Measurements from ENCODE around the gene PRAME.
"Not testable (repeated sequence)": the region's sequence is repeated elsewhere in the genome, so short reads cannot be mapped to it uniquely, and the experiment has no call there.

PRAME gene

GRCh38 chr22:22550789-22551434 lies 8.2 kb downstream of the PRAME start:
- no peak for DNase-seq (ENCODE audit: low read depth in 2 of 2)

GRCh38 chr22:22548910-22549309 lies 10.2 kb downstream of the PRAME start:
- no peak for DNase-seq (ENCODE audit: low read depth in 2 of 2)

GRCh38 chr22:22548317-22548716 lies 10.7 kb downstream of the PRAME start:
- DNase-seq (ENCODE audit: low read depth in 2 of 2): no peak

GRCh38 chr22:22547692-22548300 lies 11.3 kb downstream of the PRAME start:
- no peak for DNase-seq (ENCODE audit: low read depth in 2 of 2)

GRCh38 chr22:22547226-22547625 lies 11.8 kb downstream of the PRAME start:
- no peak for DNase-seq (ENCODE audit: low read depth in 2 of 2)

- DNase-seq (ENCODE audit: low read depth in 2 of 2): no peak
Measured at GRCh38 chr22:22546490-22546889, 12.6 kb downstream of the PRAME start.

GRCh38 chr22:22545084-22545483 lies 14.0 kb downstream of the PRAME start:
- no peak for DNase-seq (ENCODE audit: low read depth in 2 of 2)

GRCh38 chr22:22538226-22538989 lies 20.7 kb downstream of the PRAME start:
- DNase-seq (ENCODE audit: low read depth in 2 of 2): no peak

GRCh38 chr22:22536916-22537315 lies 22.1 kb downstream of the PRAME start:
- no peak for DNase-seq (ENCODE audit: low read depth in 2 of 2)

- no peak for DNase-seq (ENCODE audit: low read depth in 2 of 2)
Measured at GRCh38 chr22:22536515-22536914, 22.6 kb downstream of the PRAME start.

- no peak for DNase-seq (ENCODE audit: low read depth in 2 of 2)
Measured at GRCh38 chr22:22535662-22536061, 23.4 kb downstream of the PRAME start.

GRCh38 chr22:22534604-22535415 lies 24.3 kb downstream of the PRAME start:
- DNase-seq (ENCODE audit: low read depth in 2 of 2): no peak

GRCh38 chr22:22533863-22534262 lies 25.2 kb downstream of the PRAME start:
- no peak for DNase-seq (ENCODE audit: low read depth in 2 of 2)

GRCh38 chr22:22533417-22533816 lies 25.6 kb downstream of the PRAME start:
- DNase-seq (ENCODE audit: low read depth in 2 of 2): no peak

- not testable (repeated sequence) for DNase-seq (ENCODE audit: low read depth in 2 of 2)
Measured at GRCh38 chr22:22532547-22533071, 26.5 kb downstream of the PRAME start.

- no peak for DNase-seq (ENCODE audit: low read depth in 2 of 2)
Measured at GRCh38 chr22:22531770-22532546, 27.1 kb downstream of the PRAME start.

GRCh38 chr22:22528780-22529179 lies 30.3 kb downstream of the PRAME start:
- no peak for DNase-seq (ENCODE audit: low read depth in 2 of 2)

GRCh38 chr22:22527312-22527711 lies 31.8 kb downstream of the PRAME start:
- no peak for DNase-seq (ENCODE audit: low read depth in 2 of 2)

- DNase-seq (ENCODE audit: low read depth in 2 of 2): no peak
Measured at GRCh38 chr22:22526125-22526912, 32.7 kb downstream of the PRAME start.

- DNase-seq (ENCODE audit: low read depth in 2 of 2): no peak
Measured at GRCh38 chr22:22523494-22523893, 35.6 kb downstream of the PRAME start.
